Endothelial cell of umbilical vein (primary cell): ENCODE results near the gene CTSE.

Experiments used
- EZH2 ChIP-seq: IDR thresholded peaks from 2 replicates; pipeline ENCODE4 v1.6.1; 2012; ENCODE audit warnings: borderline replicate concordance, low read depth, mild to moderate bottlenecking, moderate library complexity, low read length, inconsistent platforms; ENCODE audit not compliant: severe bottlenecking
- POLR2AphosphoS5 ChIP-seq: IDR thresholded peaks from 2 replicates; pipeline ENCODE4 v1.6.1; 2012; ENCODE audit warnings: low read depth, mild to moderate bottlenecking, control low read depth, low read length, moderate library complexity; ENCODE audit not compliant: insufficient read depth
- TF ChIP-seq, protein P1 (sequence below), 2 donors: IDR thresholded peaks; 1 replicate in 1 of 2; 2 replicates in 1 of 2; pipeline ENCODE4 v1.5.1; 2011; ENCODE audit warnings: low read length in 2 of 2, mild to moderate bottlenecking in 2 of 2, moderate library complexity in 2 of 2, control low read depth in 1 of 2, inconsistent platforms in 1 of 2, low read depth in 1 of 2; ENCODE audit not compliant: insufficient read depth in 1 of 2; ENCODE audit errors: extremely low read depth in 1 of 2
- TF ChIP-seq, protein P2 (sequence below): IDR thresholded peaks from 2 replicates; pipeline ENCODE4 v1.6.1; 2011; ENCODE audit not compliant: insufficient read depth, insufficient read length

DNA sequence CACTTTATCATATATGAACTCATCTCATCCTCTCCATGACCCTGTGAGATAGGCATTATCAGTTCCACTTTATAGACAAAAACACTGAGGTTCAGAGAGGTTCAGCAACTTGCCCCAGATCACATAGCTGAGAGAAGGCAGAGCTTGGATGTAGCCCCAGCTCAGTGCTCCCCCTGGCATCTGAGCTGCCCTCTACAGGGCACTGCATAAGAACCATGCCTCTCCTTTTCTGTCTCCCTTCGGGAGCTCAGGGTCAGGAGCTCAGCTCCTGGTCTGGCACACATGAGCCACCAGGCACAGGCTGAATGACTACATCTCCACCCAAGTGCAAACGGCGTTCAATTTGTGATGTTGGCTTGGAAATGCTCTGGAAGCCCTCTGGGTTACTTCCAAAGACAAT, 37.4 kb downstream of the CTSE start:
- TF ChIP-seq, protein P1, sequence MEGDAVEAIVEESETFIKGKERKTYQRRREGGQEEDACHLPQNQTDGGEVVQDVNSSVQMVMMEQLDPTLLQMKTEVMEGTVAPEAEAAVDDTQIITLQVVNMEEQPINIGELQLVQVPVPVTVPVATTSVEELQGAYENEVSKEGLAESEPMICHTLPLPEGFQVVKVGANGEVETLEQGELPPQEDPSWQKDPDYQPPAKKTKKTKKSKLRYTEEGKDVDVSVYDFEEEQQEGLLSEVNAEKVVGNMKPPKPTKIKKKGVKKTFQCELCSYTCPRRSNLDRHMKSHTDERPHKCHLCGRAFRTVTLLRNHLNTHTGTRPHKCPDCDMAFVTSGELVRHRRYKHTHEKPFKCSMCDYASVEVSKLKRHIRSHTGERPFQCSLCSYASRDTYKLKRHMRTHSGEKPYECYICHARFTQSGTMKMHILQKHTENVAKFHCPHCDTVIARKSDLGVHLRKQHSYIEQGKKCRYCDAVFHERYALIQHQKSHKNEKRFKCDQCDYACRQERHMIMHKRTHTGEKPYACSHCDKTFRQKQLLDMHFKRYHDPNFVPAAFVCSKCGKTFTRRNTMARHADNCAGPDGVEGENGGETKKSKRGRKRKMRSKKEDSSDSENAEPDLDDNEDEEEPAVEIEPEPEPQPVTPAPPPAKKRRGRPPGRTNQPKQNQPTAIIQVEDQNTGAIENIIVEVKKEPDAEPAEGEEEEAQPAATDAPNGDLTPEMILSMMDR (IDR thresholded peaks at IDR 0.05; ENCODE audit: extremely low read depth in 1 of 2, insufficient read depth in 1 of 2, low read depth in 1 of 2, low read length in 2 of 2) = peak in 1 of 2 donors; percentile 31
- TF ChIP-seq POLR2AphosphoS5 (no peak), EZH2 (no peak)
- TF ChIP-seq, protein P2, sequence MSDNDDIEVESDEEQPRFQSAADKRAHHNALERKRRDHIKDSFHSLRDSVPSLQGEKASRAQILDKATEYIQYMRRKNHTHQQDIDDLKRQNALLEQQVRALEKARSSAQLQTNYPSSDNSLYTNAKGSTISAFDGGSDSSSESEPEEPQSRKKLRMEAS = no peak
